GM13976 (cell line): ENCODE measurements around the gene PHTF2.
"Not testable (repeated sequence)": the region's sequence is repeated elsewhere in the genome, so short reads cannot be mapped to it uniquely, and the experiment has no call there.

Experiments used
- DNase-seq: peaks from one replicate; pipeline ENCODE4 v3.0.0; 2012; ENCODE audit warnings: low spot score
- in situ Hi-C: fragments of 300-500 bp; cut with MboI; formaldehyde crosslinking; loops from one replicate; pipeline ENCODE4 v1.12.0; 2022; ENCODE audit warnings: low sequenced_read_pairs, mixed read lengths, inconsistent platforms; ENCODE audit not compliant: unreplicated experiment
- TF ChIP-seq, protein P1 (sequence below): IDR thresholded peaks from 2 replicates; pipeline ENCODE4 v1.5.1; 2012; ENCODE audit warnings: borderline replicate concordance, mild to moderate bottlenecking; ENCODE audit not compliant: insufficient read depth; ENCODE audit errors: extremely low read depth, missing control alignments, control extremely low read depth

Gene PHTF2

GRCh38 chr7:77863860-77864259 lies 65.3 kb downstream of the PHTF2 start:
- DNase-seq: no peak
- TF ChIP-seq, protein P1, sequence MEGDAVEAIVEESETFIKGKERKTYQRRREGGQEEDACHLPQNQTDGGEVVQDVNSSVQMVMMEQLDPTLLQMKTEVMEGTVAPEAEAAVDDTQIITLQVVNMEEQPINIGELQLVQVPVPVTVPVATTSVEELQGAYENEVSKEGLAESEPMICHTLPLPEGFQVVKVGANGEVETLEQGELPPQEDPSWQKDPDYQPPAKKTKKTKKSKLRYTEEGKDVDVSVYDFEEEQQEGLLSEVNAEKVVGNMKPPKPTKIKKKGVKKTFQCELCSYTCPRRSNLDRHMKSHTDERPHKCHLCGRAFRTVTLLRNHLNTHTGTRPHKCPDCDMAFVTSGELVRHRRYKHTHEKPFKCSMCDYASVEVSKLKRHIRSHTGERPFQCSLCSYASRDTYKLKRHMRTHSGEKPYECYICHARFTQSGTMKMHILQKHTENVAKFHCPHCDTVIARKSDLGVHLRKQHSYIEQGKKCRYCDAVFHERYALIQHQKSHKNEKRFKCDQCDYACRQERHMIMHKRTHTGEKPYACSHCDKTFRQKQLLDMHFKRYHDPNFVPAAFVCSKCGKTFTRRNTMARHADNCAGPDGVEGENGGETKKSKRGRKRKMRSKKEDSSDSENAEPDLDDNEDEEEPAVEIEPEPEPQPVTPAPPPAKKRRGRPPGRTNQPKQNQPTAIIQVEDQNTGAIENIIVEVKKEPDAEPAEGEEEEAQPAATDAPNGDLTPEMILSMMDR: no peak
- in situ Hi-C loops: no loop called here

DNA sequence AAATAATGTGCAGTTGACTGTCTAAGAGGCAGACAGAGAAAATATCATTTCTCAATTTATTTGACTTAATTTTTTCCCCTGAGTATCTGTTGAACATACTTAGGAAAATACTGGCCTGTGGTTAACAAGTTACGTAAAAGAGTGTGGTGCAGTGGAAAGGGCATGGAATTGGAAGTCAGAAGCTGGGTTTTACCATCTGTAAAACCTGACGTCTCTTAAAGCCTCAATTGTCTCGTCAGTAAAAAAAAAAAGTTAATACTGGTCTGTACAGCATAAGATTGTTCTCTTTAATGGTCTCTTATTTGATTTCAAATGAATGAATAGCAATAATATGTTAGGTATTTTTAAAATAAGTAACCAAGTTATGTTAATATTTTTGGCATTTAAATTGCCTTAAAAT lies 67.8 kb downstream of the PHTF2 start:
- TF ChIP-seq, protein P1: no peak
- in situ Hi-C loops: no loop called here
- no peak for DNase-seq

- DNase-seq: no peak
- in situ Hi-C loops: no loop called here
These were observed 68.4 kb downstream of the PHTF2 start for GRCh38 chr7:77866786-77867536.

GRCh38 chr7:77867537-77867865 lies 68.9 kb downstream of the PHTF2 start:
- no peak for DNase-seq
- in situ Hi-C loops: no loop called here
- TF ChIP-seq, protein P1: no peak

More at GRCh38 chr7:77866786-77867536, 68.4 kb downstream of the PHTF2 start:
- TF ChIP-seq, protein P1: no peak

- in situ Hi-C loops, DNase-seq: not testable (repeated sequence)
These were observed 73.7 kb downstream of the PHTF2 start for GRCh38 chr7:77872256-77872655.

DNA sequence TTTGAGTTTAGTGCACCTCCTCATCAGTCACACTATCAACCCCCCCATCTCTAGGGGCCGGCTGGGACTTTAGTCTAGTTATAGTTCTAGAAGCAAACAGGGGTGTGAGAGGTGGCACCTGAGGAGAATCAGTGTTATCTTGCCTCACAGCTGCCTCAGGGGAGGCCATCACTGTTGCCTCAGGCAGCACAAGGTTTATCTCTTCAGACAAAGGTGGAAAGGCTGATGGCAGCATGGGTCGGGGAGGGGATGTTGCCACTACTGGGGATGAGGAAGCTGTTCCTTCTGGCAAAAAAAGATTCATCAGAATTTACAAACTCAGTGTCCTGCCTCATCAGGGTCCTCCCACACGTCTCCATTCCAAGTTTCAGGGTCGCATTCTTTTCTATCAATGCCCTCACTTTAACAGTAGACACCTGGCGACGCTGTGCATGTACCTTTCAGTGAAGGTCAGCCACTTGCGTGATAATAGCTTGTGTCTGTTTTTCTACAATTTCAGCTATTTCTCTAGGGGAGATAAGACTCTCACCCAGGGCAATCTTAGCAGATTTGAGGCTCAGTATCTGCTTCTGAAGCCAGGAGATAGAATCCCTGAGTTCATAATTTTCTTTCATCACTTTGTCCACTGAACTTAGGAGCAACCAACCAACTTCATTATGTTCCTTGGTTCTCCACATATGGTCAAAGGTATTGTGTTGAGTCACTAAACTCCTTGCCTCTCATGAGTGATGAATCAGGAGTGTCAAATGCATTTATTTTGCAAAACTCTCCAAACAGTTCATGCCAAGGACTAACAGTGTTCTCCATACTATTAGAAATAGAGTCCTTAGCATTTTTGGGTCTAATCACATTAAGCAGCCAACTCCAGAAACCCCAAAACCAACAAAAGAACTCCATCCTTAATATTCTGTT lies 75.1 kb downstream of the PHTF2 start:
- in situ Hi-C loops, DNase-seq: not testable (repeated sequence)

- in situ Hi-C loops: no loop called here
- no peak for DNase-seq
These were observed 79.2 kb downstream of the PHTF2 start for GRCh38 chr7:77877791-77878190.

More at GRCh38 chr7:77877791-77878190, 79.2 kb downstream of the PHTF2 start:
- TF ChIP-seq, protein P1: no peak
